Endometrial microvascular endothelial cells (primary cell): ENCODE data around the gene CDH22. TPM values are rescaled to one million over a fixed set of nuclear protein-coding genes. Genes with fewer than 3 reads are reported as not detected.

Source experiments
- in situ Hi-C: cut with HindIII; loops from 2 replicates; pipeline ENCODE4 v1.10.0; 2017; ENCODE audit warnings: low sequenced_read_pairs, low pct_unique_long_range_greater_than_20kb; ENCODE audit errors: inconsistent ontology term
- total RNA-seq: library from RNA; depleted of rRNA; stranded (reverse); fragments of >200 nt; gene quantifications from one replicate; pipeline ENCODE4 v1.2.3, GENCODE V29; 2015; ENCODE audit errors: inconsistent ontology term

CDH22 gene
- total RNA-seq, 1 donor from 2014 or later = not detected

DNA sequence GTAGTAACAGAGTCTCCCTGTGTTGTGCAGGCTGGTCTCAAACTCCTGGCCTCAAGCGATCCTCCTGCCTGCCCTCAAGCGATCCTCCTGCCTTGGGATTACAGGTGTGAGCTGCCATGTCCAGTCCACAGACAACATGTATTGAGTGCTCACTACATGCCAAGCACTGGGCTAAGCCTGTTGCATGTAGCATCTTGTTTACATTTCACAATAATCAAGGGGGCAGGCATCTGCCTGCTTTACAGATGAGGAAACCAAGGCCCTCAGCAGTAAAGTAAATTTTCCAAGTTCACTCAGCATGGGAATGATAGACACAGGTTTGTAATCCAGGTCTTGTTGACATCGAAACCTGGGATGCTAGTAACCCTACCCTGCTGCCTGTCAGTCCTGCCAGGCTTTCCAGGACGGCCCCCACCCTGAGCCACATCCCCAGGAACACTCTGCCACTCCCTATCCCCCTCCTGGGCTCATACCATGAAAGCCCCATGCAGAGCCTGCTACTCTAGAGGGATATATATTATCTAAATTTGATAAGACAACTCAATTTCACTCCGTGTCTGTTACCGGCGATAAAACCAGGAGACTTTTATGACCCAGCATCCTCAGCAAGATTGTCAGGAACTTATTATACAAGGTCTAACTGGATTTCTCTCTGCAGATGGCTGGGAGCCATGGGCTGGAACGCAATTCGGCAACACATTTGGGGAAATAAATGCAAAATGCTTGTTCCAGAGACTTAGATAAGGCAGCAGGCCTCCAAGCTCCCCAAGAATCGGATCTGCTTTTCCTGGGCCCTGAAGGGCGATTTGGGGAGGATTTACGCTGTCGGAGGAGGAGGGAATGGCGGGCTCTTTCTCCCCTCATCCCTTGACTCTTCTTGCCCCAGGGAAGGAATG, 159.7 kb downstream of the CDH22 start:
- in situ Hi-C loops = no loop called here

DNA sequence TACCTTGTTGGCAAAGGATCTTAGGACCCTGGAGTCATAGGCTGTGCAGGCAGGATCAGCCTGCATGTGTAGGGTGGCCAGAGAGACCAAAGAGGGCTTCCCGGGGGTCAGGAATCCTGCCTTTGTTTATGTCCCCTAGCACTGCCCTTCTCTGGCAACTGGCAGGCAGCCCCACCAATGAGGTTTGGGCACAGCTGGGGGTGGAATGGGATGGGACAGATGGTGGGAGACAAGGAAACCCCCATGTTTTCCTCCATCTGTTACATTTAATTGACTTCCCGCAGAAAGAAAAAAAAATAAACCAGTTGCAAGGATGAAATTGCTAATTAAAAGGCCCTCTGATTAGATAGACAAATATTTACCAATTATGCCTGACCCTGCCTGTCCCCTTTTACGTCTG, 162.6 kb downstream of the CDH22 start:
- in situ Hi-C loops = no loop called here

DNA sequence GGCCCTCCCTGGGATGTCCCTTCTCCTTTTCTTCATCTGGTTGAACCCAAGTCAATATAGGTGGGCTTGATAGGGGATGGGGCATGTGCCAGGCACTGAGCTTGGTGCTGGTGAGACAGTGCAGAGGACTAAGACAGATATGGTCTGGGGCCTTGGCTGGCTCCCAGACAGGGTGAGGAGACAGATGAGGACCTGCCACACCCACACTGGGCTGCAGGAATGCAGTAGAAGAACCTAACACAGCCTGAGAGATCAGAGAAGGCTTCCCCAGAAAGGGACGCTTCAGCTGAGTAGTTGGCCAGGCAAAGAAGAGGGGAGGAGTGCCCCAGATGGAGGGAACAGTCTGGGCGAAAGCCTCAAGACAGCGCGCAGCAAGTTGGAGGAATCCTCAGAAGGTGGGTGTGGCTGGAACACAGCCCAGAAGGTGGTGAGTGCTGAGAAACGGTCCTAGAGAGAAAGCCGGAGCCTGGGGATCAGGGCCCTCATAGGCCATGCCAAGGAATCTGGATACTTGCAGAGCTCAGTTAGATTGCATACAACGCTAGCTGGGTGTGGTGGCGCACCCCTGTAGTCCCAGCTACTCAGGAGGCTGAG, 163.8 kb downstream of the CDH22 start:
- in situ Hi-C loops = no loop called here

DNA sequence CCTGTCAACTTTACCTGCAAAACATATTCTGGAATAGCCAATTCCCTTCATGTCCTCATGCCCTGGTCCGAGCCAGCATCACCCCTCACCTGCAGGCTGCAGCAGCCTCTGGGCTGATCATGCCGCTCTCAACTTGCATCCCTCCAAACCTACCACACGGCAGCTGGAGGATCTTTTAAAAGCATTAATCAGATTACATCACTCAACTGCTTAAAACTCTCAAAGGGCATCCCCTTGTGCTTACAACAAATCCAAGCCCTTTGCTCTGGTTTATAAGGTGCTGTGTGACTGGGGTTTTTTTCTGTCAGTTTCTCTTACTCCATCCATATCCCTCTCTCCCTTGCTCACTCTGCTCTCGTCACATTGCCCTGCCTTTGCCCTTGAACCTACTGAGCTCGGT, 166.2 kb downstream of the CDH22 start:
- in situ Hi-C loops = no loop called here

DNA sequence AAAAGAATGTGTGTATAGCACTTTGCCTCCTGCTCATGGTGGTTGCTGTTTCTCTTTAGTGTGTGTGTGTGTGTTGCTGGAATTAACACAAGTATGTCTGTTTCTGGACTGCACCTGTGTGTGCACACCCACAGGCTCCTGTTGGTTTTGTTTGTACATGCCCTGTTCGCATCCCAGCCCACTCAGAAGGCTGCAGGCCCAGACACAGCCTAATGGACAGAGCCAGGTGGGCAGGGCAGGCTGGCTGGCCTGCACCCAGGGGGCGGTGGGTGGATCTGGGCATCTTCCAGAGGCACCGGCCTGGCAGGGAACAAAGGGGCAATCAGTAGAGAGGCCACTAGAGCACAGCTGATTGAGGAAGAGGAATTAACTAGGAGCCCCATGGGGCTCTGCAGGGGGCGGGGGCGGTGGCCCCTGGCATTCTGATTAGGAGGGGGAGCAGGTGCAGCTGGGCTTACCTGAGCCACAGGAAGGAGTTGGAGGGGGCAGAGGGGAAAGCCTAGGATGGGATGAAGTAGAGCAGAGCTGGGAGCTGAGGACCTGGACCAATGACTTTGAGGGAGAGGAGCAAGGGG, 168.3 kb downstream of the CDH22 start:
- in situ Hi-C loops = no loop called here

DNA sequence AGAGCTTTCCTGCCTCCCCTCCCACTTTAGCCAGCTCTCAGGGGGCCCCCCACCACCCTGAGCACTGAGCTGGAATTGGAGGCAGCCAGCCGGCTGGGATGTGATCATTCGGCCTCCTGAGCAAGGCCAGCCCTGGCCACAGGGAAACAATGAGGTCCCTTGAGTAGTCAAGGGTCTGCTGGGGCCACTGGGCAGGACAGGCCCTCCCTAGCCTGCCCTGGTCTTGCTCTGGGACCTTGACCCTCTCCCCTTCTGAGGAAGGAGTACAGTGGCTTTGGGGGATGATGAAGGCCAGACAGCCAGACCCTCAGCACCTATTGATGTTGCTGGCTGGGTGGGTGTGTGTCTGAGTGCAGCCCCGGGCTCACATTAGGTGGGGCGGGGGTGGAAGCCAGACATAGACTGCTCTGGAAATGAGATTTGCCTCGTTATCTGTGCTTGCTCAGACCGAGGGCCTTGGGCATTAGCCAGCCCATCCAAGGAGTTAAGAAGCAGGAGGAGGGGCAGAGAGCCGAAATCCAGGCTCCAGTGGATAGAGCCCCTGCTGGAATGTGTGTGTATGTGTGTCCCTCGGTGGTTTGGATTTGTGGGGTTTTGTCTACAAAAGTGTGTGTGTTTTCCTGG, 168.9 kb downstream of the CDH22 start:
- in situ Hi-C loops = no loop called here

DNA sequence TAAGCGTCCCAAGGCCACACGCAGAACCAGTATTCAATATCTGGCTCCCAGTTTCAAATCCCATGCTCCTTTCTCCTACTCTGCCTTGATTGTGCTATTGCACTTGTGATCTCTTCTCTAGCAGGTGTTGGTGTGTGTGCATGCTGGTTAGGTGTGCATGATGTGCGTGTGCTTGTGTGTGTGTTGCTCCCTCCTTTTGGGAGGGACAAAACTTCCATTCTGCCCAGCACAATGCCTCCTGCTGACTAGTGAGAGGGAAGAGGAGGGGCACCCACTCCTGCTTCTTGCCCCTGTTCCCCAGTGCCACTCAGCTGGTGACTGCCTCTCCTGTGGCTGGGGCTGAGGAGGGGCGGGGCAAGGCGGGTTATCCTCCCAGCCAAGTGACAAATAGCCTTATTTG, 170.5 kb downstream of the CDH22 start:
- in situ Hi-C loops = no loop called here

DNA sequence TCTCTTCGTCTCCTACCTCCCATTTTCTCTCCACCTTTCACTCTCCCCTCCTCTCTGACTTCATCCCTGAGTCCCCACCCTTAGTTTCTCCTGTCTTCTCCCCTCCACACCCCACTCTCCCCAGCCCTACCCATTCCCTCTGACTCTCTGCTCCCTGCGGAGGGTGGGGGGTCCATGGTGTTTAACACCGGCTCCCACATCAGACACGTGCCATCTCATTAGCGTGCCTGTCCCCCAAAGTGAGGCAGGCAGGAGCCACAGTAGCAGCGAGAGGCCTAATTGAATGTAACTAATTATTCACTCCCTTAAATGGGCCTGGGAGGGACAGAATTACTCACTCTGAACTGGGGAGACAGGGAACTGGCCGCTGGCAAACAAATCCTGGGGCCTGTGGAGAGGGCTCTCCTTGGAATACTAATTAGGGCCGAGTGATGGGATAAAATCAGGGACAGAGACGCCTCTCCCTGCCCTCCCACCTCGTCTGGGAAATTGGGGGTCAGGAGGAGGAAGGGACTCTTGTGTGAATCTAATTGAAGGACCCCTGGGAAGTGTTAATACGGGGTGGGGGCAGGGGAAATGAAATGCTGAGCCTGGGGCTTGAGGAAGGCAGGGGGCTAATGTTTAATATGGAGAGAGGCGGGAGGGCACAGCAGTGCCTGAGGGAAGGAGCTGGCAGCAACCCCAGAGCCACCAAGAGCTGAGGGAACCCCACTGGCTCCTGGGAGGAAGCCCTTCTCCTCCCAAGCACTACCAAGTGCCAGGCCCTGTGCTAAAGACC, 172.3 kb downstream of the CDH22 start:
- in situ Hi-C loops = no loop called here

DNA sequence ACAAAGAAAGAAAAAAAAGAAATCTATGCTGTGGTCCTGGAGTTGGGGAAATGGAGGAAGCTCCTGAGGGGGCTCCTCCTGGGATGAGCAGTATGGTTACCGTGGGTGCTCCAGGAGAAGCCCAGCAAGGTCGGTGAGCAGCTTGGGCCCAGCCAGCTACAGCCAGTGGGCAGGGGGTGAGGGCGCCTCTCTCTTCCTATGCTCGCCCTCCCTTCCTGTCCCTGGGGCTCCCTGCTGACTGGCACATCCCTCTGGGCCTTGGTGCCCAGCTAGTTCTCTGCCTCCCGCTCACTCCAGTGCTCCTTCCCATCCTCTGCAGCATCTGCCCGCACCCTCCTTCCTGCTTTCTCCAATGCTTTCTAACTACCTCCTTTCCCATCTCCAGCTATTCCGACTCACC, 173.6 kb downstream of the CDH22 start:
- in situ Hi-C loops = no loop called here

DNA sequence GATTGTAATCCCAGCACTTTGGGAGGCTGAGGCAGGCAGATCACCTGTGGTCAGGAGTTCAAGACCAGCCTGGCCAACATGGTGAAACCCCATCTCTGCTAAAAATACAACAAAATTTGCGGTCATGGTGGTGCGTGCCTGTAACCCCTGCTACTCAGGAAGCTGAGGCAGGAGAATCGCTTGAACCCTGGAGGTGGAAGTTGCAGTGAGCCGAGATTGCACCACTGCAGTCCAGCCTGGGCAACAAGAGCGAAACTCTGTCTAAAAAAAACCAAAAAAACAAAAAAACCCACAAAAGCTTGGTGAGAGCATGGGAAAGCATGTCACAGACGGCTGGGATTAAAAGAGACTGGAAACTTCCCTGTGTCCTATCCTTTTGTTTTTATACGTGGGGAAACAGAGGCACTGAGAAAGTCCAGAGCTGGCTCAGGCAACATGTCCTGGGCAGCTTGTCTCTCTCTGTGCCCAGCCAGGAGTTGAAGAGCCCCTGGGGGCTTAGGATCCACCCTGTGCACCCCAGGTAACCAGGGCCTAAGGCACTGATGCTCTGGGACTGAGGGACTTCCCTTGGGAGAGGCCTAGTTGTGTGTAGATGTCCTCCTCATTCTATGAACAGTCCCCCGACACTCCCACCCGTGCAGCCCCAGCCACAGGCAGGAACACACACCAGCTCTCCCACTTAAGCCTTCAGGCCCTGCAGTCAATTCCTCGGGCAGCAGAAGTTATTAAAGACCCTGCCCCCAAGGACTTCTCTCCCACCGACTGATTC, 174.2 kb downstream of the CDH22 start:
- in situ Hi-C loops = no loop called here

DNA sequence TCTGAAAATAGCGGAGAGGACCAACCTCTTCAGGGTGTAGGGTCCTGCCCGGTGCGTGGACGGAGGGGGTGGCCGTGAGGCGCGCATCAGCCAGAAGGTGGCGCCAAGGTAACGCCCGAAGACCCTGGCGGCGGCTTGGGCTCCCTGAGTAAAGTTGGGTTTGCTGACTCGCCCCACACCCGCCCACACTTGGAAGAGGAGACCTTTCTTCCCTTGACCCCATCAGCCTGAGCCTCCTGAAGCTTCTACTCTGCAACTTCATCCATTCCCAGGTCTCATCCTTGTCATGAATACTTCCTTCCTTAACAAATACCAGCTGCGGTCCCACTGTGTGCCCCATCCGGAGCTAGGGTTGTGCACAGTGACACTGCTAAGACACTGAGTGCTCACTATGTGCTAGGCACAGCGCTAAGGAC, 175.6 kb downstream of the CDH22 start:
- in situ Hi-C loops = no loop called here

DNA sequence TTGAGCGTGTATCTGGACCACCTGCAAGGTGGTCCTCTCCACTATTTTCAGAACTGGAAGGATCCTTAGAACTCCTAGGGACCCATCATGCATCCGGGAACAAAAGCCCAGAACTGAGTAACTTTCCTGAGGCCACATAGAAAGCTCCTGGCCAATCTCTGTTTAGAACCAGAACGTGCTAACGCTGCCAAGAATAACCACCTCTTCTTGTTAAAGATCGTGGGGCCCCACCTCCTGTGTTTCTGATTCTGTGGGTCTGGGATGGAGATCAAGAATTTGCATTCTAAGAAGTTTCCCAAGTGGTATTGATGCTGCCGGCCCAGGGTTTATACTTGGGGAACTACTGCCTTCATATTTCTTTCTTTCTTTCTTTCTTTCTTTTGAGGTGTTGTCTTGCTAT, 176.9 kb downstream of the CDH22 start:
- in situ Hi-C loops = no loop called here

DNA sequence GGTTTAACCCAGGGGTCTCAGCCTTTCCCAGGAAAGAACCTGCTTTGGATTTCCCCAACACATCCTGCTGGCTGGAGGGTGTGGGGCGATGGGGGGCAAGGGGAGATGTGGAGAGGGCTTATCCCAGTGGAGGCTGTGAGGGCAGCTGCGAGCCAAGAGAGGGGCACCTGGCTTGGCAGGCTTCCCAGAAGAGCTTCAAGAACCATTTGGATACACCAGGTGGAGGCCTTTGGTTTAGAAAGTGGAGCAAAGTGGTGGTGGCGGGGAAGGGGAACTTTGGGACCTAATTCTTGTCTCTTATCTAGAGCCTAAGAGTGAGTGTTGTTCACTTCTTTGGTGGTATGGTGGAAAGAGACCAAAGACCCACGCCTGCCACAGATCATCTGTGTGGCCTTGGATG, 177.8 kb downstream of the CDH22 start:
- in situ Hi-C loops = no loop called here

DNA sequence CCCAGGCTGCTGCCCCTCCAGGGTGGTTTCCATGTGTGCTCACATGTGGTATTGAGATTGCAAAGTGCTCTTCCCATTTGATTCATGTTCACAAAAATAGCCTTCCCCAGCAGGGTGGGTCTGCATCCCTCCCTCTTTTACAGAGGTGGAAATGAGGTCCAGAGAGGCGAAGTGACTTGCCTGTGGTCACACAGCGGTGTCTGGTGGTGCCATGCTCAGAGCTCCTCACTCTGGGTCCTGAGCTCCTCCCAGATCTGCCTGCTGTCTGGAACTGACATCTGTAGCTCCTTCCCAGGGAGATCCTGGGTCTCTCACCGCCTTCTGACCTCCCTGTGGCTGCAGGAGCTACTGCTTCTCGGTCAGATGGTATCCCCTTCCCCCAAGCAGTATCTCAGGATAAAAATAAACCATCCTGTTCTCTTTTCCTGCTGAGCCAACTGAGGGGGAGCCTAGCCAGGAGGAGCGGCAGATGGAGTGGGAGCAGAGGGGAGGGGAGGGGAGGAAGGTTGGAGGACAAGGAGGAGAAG, 178.3 kb downstream of the CDH22 start:
- in situ Hi-C loops = no loop called here

DNA sequence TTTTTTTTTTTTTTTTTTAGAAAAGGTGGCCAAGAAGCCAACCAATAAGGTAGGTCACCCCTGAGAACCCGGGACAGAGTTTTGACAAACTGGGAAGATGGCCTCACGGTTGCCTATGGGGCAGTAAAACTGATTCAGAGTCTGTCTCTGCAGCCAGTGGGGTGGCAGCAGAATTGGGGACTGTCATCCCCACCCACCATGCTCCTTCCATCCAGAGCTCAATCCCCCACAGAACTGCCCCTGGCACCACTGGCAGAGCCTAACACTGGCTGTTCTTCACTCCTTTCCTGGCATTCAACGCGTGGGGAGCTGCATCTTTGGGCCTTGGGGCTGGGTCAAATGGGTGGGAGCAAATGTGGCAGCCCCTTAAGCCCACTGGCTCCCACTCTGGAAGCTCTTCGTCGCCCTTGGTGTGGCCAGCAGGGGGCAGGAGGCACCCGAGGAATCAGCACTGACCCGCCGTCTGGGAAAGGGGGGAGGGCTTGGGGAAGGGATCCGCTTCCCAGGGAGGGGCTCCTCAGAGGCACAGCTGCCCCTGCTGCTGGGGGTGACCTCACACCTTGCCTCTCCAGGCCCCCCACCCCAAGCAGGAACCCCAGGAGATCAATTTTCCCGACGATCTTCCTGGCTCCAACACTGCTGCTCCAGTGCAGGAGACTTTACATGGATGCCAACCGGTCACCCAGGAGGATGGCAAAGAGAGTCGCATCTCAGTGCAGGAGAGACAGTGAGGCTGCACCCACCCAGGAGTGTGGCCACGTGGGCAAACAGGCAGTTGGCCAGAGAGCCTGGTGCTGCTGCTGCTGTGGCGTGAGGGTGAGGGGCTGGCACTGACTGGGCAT, 179.8 kb downstream of the CDH22 start:
- in situ Hi-C loops = no loop called here

DNA sequence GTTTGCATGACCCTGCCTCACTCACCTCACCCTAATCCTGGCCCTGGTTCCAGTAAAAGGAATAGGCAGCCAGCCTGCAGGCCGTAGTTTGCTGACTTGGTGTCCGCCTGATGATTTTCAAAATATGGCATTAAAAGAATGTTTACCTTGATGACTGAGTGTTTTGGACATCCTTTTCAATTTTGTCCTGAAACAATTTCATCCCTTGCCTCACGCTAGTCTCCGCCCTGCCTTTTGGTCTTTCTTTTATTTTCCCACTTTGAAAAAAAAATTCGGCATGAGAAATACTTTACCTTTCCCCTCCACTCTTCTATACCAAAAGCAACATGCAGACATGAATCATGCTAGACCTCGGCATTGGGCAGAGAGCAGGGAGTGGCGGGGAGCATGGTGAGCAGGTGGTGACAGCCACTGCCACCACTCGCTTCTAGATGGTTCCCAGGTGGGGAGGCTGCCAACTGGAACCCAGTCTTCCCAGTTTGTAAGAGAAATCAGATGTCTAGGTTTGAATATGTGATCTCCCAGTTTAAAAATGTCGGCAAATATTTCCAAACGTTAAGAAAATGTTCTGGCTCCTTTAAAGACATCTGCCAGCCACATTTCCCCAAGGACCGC, 180.8 kb downstream of the CDH22 start:
- in situ Hi-C loops = no loop called here
